ENCODE data around the gene APOL3.
"Not testable (repeated sequence)": the region's sequence is repeated elsewhere in the genome, so short reads cannot be mapped to it uniquely, and the experiment has no call there.

The APOL3 gene

DNA sequence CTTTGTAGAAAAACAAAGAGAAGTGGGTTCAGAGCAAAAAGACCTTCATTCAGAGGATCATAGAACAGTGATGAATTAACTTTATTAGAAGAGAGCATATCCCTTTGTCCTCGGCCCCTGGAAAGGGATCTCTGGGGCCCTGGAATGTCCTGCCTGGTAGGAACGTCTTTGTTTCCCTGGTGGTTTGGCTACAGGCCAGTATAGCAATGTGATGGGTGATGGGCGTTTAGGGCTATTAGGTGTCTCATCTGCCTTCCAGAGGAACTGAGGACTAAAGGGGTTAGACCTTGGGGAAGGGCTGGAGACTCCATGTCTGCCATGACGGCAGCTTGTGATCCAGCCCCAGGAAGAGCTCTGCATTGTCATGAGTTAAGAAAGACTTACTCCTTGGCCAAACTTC lies 32.0 kb upstream of the APOL3 start:
- no peak for DNase-seq

GRCh38 chr22:36191106-36191836 lies 30.7 kb upstream of the APOL3 start:
- DNase-seq, result no peak

DNA sequence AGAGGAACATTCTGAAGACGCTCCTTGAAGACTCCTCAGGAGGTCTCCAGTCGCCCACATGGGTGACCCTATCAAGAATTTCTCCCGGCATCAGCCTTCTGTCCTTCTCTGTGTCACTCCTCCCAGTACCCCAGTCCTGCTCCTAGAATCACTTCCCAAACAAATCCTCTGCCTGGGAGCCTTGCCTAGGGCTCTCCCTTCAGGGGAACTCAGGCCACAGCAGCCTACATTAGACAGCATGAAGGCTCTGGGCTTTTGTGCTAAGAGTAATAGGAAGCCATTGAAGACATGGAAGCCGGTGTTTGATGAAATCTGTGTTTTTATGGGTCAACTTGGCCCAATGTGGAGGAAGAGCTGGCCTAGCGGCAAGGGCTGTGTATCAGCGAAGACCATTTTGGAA lies 27.3 kb upstream of the APOL3 start:
- not testable (repeated sequence) for DNase-seq

- no peak for DNase-seq
These were observed 25.5 kb upstream of the APOL3 start for GRCh38 chr22:36185828-36186624.

- DNase-seq, result no peak
These were observed 24.0 kb upstream of the APOL3 start for GRCh38 chr22:36184433-36185025.

- DNase-seq, result no peak
These were observed 22.9 kb upstream of the APOL3 start for GRCh38 chr22:36183446-36183845.

GRCh38 chr22:36182857-36183256 lies 22.3 kb upstream of the APOL3 start:
- DNase-seq, result no peak

GRCh38 chr22:36182056-36182455 lies 21.5 kb upstream of the APOL3 start:
- DNase-seq, result no peak

DNA sequence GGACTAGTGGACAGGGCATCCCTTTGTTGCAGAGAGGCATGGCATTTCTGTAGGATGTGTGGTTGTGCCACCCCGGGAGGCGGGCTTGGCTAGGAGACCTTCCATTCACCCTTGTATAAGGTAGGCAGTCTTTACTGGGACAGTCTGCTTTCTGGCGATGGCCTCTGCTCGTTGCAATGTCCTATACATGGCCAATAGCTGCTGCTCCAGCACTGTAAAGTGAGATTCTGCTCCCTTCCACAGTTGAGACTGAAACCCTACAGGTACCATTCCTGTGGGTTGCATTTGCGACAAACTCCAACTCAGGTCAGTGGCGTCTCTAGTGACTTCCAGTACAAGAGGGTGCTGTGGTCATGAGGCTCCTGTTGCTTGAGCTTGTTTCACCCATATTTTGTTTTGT lies 20.4 kb upstream of the APOL3 start:
- no peak for DNase-seq

DNA sequence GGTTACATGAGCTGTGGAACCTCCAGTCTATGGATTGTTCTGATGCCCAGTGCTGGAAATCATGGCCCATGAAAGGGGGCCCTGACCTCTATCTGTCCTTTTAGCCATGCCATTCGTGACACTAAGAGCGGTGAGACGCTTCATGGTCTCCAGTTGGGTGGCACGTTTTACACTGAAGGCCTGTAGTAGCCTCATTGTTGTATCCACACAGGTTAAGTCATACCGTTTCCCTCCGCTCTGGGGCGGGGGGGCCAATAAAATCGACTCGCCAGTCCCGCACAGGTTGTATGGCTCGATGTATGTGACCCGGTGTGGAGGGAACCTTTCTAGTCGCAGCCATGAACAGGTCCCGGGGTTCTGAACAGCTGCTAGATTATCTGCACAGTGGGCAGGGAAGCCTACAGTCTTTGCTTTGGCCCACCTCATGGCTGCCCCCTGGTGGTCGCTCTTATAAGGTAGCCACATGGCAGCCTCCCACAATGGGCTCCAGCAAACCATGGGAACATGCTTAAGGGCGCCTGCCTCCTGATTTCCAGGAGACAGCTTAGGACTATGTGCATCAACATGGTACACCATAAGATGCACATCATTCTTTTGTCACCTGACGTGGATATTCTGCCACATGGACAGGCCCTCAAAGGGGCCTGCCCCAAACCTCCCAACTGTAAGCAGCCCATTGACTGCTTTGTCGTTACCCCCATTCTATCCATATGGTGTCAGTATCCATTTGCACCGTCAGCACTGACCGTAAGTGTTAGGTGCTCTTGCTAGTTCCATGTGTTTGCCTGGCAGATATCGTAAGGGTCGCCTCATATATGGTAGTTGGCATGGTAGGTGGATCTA lies 19.7 kb upstream of the APOL3 start:
- peak; percentile 5 for DNase-seq

GRCh38 chr22:36177160-36177559 lies 16.6 kb upstream of the APOL3 start:
- DNase-seq, result no peak

DNA sequence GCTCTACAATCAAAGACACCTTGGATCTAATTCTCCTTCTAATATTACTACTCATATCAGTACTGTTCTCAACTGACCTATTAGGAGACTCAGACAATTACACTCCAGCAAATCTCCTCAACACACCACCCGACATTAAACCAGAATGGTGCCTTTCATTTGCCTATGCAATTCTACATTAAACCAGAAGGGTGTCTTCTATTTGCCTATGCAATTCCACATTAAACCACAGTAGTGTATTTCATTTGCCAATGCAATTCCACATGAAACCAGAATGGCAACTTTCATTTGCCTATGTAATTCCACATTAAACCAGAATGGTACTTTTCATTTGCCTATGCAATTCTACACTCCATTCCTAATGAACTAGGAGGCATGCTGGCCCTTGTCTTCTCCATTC lies 15.3 kb upstream of the APOL3 start:
- no peak for DNase-seq

GRCh38 chr22:36171941-36172340 lies 11.4 kb upstream of the APOL3 start:
- no peak for DNase-seq

- no peak for DNase-seq
These were observed 6.1 kb upstream of the APOL3 start for GRCh38 chr22:36166518-36167220.

DNA sequence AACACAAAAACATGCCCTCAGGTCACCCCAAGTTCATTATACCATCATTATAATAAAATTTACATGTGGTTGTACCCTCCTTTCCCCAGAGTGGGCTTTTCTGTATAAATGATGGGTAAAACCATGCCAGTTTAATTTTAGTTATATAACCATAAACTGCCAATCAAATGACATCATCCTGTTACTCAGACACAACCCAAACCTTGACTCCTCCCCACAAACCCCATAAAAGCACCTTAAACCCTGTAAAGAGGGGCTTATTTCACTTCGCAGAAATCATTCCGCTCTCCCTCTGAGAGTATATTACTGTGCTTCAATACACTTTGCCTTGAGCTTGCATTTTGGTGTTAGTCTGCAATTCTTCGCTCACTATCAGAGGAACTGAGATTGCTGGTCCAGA lies 5.5 kb upstream of the APOL3 start:
- no peak for DNase-seq

GRCh38 chr22:36165141-36165540 lies 4.6 kb upstream of the APOL3 start:
- no peak for DNase-seq

DNA sequence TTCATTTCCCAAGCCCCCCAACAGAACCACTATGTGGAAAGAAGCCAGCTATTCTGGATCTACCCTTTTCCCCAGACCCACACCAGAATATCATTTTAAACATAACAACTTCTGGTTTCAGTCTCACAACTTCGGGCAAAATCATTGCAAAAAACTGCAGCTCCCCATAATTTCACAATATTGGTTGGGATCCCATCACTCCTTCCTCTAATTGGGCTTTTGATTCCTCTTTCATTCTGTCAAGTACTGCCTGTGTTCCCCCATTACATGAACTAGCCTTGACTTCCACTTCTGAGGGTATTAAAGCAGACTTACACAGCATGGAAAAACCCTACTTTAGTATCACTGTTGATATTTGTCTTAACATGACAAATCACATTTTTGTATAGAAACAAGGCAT lies 4.1 kb upstream of the APOL3 start:
- DNase-seq, result no peak

GRCh38 chr22:36163497-36163896 lies 2.9 kb upstream of the APOL3 start:
- DNase-seq, result no peak

DNA sequence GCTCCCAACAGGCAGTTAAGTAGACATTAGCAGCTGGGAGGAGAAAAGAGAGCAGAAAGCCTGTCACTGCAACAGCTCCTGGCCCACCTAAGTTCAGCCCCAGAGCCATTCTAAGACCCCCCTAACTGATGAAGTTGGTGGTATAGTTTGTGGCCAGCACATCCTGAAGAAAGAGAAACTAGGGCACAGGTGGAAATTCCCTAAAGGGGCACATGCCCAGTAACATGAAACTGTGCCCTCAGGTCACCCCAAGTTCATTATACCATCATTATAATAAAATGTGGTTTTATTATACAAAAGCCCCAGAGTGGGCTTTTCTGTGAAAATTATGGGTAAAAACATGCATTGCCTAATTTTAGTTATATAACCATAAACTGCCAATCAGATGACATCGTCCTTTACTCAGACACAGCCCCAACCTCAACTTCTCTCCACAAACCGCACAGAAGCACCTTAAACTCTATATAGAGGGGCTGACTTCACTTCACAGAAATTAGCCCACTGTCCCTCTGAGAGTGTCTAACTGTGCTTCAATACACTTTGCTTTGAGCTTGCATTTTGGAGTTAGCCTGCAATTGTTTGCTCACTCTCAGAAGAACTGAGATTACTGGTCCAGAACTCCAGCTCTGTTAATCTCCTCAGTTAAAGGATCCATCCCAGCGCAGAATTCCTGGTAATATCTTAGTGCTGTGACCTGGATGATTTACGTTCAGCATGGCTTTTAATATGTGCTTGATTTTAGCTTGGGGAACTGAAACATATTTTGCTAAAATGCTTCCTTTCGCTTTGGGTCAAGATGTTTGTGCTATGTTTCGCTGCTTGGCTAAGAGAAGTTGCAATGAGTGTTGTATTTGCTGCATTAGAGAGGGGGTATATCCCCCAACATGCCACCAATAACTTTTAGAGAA lies 1.8 kb upstream of the APOL3 start:
- no peak for DNase-seq

- not testable (repeated sequence) for DNase-seq
These were observed 1.2 kb upstream of the APOL3 start for GRCh38 chr22:36161793-36162126.

All from NCI-H1092 (cell line).